ENCODE measurements around the gene DTX3.

- TF ChIP-seq CTCF (IDR thresholded peaks at IDR 0.05) (no peak), SP1 (CRISPR knock-in tag; conservative IDR thresholded peaks at IDR 0.05) (no peak), NR2C2 (CRISPR knock-in tag; IDR thresholded peaks at IDR 0.05) (no peak), IRF2 (CRISPR knock-in tag; IDR thresholded peaks at IDR 0.05; ENCODE audit: borderline replicate concordance, low read depth) (no peak), ZNF317 (CRISPR knock-in tag; IDR thresholded peaks at IDR 0.05; ENCODE audit: borderline replicate concordance, low read depth) (no peak), JUN (CRISPR knock-in tag; IDR thresholded peaks at IDR 0.05) (no peak), ARID4B (CRISPR knock-in tag; IDR thresholded peaks at IDR 0.05; ENCODE audit: borderline replicate concordance) (no peak), TCF7 (CRISPR knock-in tag; IDR thresholded peaks at IDR 0.05; ENCODE audit: low read depth) (no peak), FOXK1 (CRISPR knock-in tag; IDR thresholded peaks at IDR 0.05) (no peak)
Measured at GRCh38 chr12:57623385-57623784, 18.8 kb downstream of the DTX3 start.
